ENCODE data around the gene SNTN.
A peak's percentile ranks its signal among the peaks of the same experiment; 100 is the strongest.

SNTN gene

DNA sequence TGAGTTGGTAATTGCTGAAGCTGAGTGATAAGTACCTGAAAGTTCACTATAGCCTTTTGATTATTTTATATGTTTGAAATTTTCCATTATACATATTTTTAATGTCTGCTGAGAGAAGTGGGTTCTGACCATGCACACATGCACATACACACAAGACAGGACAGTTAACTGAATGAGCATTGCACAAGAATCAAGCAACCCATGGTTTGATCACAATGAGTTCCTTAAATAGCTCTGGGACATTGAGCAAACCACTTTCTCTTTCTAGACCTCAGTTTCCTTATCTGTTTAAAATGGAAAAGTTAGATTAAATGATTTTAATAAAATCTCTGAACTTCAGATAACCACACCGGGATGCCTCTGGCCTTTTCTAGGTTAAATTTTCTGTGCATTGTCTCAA is 26.7 kb downstream of the SNTN start:
- no peak for DNase-seq

- no peak for DNase-seq
Measured at GRCh38 chr3:63684081-63684480, 31.6 kb downstream of the SNTN start.

DNA sequence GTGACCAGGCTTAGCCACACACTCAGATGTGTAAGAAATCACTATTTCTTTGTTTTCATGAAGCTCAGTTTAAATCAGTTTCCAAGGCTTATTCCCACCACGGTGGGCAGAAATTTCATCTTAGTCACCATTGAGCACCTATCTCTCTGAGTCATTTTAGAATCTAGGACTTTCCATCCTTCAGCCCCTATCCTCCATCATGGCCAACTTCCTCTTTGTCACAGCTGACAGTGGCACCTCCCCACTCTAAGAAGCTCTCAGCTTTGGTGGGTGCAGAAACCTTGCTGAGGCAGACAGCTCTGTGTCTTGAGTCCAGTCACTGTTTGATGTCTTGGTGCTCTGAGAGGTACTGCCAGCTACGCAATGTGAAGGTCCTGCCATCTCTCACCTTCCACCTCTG is 32.9 kb downstream of the SNTN start:
- no peak for DNase-seq

DNA sequence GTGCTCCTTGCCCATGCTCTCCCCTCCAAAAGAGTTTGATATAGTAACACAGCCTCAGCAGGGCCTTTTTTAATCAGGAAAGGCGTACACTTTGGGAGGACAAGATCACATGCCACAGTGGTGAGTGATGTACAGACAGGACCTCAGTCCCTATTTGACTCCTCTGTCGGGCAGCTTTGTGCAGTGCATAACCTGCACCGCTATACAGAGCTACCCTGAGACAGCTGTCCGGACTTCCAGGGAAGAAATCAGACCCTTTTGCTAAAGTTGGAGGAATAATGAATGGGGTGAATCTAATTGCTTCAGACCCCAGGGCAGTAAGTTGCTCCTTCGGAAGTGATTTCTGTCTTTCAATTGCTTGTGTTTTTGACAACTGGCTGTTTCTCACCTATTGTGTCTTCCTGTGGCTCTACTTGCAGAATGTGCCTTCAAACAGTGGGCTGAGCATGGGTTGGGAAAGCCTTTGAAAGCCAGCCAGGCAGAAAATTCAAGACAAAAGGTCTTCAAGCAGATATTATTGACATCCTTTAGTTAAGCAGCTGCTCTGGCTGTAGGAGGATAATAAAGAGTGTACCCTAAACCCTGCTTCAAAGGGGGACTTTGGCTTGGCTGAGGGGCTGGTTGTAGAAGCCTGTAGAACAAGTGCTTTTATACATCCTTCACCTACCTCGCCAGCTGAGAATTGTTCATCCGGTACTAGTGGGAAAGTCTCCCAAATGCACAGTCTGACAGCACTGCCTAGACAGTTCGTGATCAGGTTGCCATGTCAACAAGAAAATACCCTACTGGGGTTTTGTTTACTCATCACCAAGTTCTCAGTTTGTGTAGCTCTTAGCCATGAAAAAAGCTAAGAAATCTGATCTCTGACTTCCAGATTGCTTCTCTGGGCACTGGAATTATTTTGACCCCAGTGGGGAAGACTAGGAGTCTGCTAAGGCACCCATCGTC is 35.1 kb downstream of the SNTN start:
- DNase-seq, result peak; percentile 22

DNA sequence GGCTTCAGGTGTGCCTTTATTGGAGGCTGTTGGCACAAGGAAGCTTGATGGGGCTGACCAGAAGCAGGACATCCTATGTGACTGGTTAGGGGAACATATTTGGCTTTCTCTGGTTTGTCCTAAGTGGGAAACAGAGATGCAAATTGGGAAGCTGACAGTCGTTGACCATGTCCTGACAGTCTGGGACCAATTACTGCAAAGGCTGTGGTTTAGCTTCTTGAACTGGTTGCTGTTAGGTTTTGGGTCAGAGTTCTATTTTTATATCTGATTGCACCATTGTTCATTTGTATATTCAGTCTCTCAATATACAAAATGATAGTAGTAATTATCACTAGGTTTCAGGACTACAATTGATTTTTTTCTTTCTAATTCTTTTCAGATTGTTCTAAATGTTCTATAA is 36.8 kb downstream of the SNTN start:
- no peak for DNase-seq

- DNase-seq, result no peak
Measured at GRCh38 chr3:63693351-63693750, 40.9 kb downstream of the SNTN start.

DNA sequence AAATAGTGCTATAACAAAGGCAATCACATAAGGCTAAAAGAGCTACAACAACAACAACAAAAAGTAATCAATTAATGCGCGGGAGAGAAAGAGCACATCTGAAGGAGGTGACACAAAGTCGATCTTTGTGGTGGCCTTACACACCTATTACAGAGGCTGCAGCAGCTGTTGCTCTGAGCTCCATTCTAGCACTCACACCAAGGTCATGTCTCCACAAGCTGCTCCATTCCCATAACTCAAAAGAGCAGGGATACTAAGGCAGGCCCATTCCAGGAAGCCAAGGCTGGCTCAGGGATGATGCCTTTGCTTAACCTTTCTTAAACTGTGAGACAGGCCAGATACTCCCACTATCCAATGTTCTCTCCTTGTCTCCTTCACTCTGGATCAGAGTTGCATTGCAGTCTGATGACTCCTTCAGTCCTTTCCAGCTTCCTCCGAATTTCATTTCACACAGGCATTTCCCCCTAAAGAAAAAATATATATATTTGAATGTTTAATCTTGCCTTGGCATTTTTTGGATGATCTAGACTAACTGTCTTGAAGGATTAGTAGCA is 52.7 kb downstream of the SNTN start:
- DNase-seq, result peak; percentile 44

DNA sequence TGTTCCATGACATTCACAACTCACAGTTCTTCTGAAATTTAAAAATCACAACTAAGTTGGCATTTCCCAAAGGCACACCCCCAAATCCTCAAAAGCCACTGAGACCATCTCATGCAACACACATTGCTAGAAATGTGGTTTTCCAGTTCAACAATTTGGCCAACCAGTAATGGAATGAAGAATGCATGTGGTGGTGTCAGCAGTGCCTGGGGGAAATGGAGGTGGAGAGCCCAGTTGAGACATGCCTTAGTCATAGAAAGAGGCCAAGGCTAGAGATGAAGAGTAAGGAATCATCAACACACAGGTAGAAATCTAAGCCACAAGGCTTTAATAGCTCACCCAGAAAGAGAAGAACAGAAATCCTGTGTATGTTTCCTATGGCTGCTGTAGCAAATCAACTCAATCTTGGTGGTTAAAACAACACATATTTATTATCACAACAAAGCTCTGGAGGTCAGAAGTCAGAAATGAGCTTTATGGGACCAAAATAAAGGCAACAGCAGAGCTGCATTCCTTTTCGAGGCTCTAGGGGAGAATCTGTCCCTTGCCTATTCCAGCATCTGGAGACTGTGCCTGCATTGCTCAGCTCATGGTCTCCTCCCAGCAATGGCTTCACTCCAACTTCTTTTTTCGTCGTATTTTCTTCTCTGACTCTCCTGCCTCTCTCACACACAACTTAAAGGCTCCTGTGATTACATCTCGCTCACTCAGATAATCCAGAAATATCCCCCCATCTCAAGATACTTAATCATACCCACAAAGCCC is 54.0 kb downstream of the SNTN start:
- DNase-seq, result peak; percentile 57

DNA sequence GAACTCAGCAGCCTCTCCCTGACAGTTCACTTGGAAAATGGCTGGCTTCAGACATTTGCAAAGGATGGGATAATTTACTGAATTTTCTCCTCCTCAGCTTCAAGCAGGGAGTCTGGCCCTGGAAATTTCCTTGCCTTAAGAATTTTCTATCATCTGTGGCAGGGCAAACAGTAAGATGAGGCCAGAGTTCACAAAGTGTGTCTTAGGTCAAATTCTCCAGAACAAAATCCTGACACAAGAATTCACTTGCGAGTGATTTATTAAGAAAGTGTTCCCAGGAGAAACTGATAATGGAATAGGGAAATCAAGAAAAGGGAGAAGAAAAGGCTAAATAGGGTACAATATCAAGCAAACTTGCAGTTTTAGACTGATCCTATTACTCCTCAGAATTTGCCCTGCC is 55.3 kb downstream of the SNTN start:
- no peak for DNase-seq

DNA sequence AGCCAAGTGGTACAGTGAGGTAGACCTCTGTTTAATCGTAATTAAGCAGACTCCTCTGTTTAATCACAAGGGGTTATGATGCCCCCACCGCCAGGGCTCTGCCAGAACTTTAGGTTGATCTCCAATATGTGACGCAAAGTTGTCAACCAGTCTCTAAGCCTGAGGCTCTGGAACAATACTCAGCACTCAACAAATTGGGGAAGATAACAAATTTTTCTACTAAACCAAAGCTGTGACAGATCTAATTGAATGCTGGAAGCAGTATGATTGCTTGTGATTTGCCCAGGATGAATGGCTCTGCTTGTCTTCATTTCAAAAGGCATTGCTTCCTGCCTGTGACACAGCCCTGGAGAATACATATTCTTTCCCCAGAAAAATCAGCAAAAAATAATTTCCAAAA is 57.1 kb downstream of the SNTN start:
- no peak for DNase-seq

Data from fibroblast of skin of right biceps (primary cell).